GM18502 (cell line): ENCODE measurements around the gene HDAC10.
A peak's percentile ranks its signal among the peaks of the same experiment; 100 is the strongest.

Experiments used
- ATAC-seq: cut with Tn5 transposase; IDR thresholded peaks from one replicate; pipeline ENCODE4 v1.9.1; 2021; ENCODE audit warnings: mild to moderate bottlenecking; ENCODE audit not compliant: unreplicated experiment, poor library complexity

HDAC10 gene

GRCh38 chr22:50244420-50245213 is 6.4 kb downstream of the HDAC10 start, which contains the start of gene TUBGCP6:
Gene TUBGCP6 (minus strand): TSS chr22:50245023. CDS start chr22:50244459, 564 bp downstream.
- peak; percentile 73 for ATAC-seq

- ATAC-seq: no peak
Observed at GRCh38 chr22:50243685-50244419, 7.2 kb downstream of the HDAC10 start.

- no peak for ATAC-seq
Observed at GRCh38 chr22:50242406-50242949, 8.6 kb downstream of the HDAC10 start.

GRCh38 chr22:50238755-50239154 is 12.3 kb downstream of the HDAC10 start:
- ATAC-seq: no peak

GRCh38 chr22:50236731-50237409 is 14.2 kb downstream of the HDAC10 start:
- ATAC-seq: no peak

- no peak for ATAC-seq
Observed at GRCh38 chr22:50233223-50233622, 17.8 kb downstream of the HDAC10 start.

- no peak for ATAC-seq
Observed at GRCh38 chr22:50232481-50233151, 18.4 kb downstream of the HDAC10 start.

GRCh38 chr22:50229370-50229769 is 21.7 kb downstream of the HDAC10 start:
- no peak for ATAC-seq

- ATAC-seq: no peak
Observed at GRCh38 chr22:50228366-50228765, 22.7 kb downstream of the HDAC10 start.

- no peak for ATAC-seq
Observed at GRCh38 chr22:50227579-50228215, 23.4 kb downstream of the HDAC10 start.

GRCh38 chr22:50226875-50227165 is 24.2 kb downstream of the HDAC10 start:
- ATAC-seq: no peak

GRCh38 chr22:50226063-50226874 is 24.8 kb downstream of the HDAC10 start:
- no peak for ATAC-seq

GRCh38 chr22:50225200-50225969 is 25.7 kb downstream of the HDAC10 start:
- ATAC-seq: no peak

GRCh38 chr22:50224071-50224470 is 27.0 kb downstream of the HDAC10 start:
- no peak for ATAC-seq

GRCh38 chr22:50222508-50222907 is 28.6 kb downstream of the HDAC10 start:
- no peak for ATAC-seq

- ATAC-seq: no peak
Observed at GRCh38 chr22:50221410-50222300, 29.4 kb downstream of the HDAC10 start.

- no peak for ATAC-seq
Observed at GRCh38 chr22:50220603-50221409, 30.3 kb downstream of the HDAC10 start.
